ENCODE measurements around the gene YTHDC1.

Gene YTHDC1

GRCh38 chr4:68272380-68272779 is 77.5 kb downstream of the YTHDC1 start:
- Histone ChIP-seq H4K20me1 (ENCODE audit: insufficient read depth, low read length) (no peaks in the 10 kb centered on the region), H3K79me2 (ENCODE audit: low read length) (no peaks in the 10 kb centered on the region), H3K4me1 (ENCODE audit: low read length) (peaks cover 3% of the 10 kb centered on the region; the same call in 1 of the 2 replicates), H3K9ac (ENCODE audit: low read length) (no peak overlapping the region), H3K4me3 (ENCODE audit: low read length) (peak overlapping the region; percentile 34), H3K9me2 (replicated peaks; ENCODE audit: insufficient read depth, low read length) (no peaks in the 10 kb centered on the region), H3K36me3 (replicated peaks; ENCODE audit: insufficient read depth, low read length) (no peaks in the 10 kb centered on the region), H3K9me3 (replicated peaks; ENCODE audit: insufficient read depth, low read length) (no peaks in the 10 kb centered on the region), H2AFZ (ENCODE audit: low read length) (peak overlapping the region; percentile 54; the same call in 1 of the 2 replicates), H3K27ac (ENCODE audit: low read length) (no peak overlapping the region), H3K4me2 (ENCODE audit: low read depth, low read length) (peak overlapping the region; percentile 36; the same call in 1 of the 2 replicates), H3K27me3 (replicated peaks; ENCODE audit: insufficient read depth, low read length) (no peaks in the 10 kb centered on the region), H3F3A (ENCODE audit: insufficient read depth, low read length) (no peaks in the 10 kb centered on the region)
- no peak for DNase-seq
- TF ChIP-seq EZH2 (optimal IDR thresholded peaks at IDR 0.05; ENCODE audit: low read depth, low read length), result no peak
- TF ChIP-seq EZH2phosphoT487 (IDR thresholded peaks at IDR 0.05; ENCODE audit: low read length), result no peak
- TF ChIP-seq CTCF (IDR thresholded peaks at IDR 0.05; ENCODE audit: low read length), result no peak

- no peaks in the 10 kb centered on the region for H3K79me2 ChIP-seq (ENCODE audit: low read length)
- H3K9me3 ChIP-seq (replicated peaks; ENCODE audit: insufficient read depth, low read length), result no peaks in the 10 kb centered on the region
- TF ChIP-seq CTCF (IDR thresholded peaks at IDR 0.05; ENCODE audit: low read length) (peak; percentile 67), EZH2 (optimal IDR thresholded peaks at IDR 0.05; ENCODE audit: low read depth, low read length) (no peak), EZH2phosphoT487 (IDR thresholded peaks at IDR 0.05; ENCODE audit: low read length) (no peak)
- peaks cover 3% of the 10 kb centered on the region; the same call in 1 of the 2 replicates for H3K4me1 ChIP-seq (ENCODE audit: low read length)
- peak overlapping the region; percentile 36; the same call in 1 of the 2 replicates for H3K4me2 ChIP-seq (ENCODE audit: low read depth, low read length)
- H3F3A ChIP-seq (ENCODE audit: insufficient read depth, low read length), result no peaks in the 10 kb centered on the region
- no peaks in the 10 kb centered on the region for H3K27me3 ChIP-seq (replicated peaks; ENCODE audit: insufficient read depth, low read length)
- DNase-seq, result peak; percentile 55
- no peaks in the 10 kb centered on the region for H3K9me2 ChIP-seq (replicated peaks; ENCODE audit: insufficient read depth, low read length)
- H3K9ac ChIP-seq (ENCODE audit: low read length), result no peak overlapping the region
- H3K27ac ChIP-seq (ENCODE audit: low read length), result no peak overlapping the region
- H3K36me3 ChIP-seq (replicated peaks; ENCODE audit: insufficient read depth, low read length), result no peaks in the 10 kb centered on the region
- peak overlapping the region; percentile 34 for H3K4me3 ChIP-seq (ENCODE audit: low read length)
- H4K20me1 ChIP-seq (ENCODE audit: insufficient read depth, low read length), result no peaks in the 10 kb centered on the region
- H2AFZ ChIP-seq (ENCODE audit: low read length), result peak overlapping the region; percentile 54; the same call in 1 of the 2 replicates
Measured at GRCh38 chr4:68271851-68272357, 78.0 kb downstream of the YTHDC1 start.

GRCh38 chr4:68267433-68267944 is 82.4 kb downstream of the YTHDC1 start:
- Histone ChIP-seq H3K79me2 (ENCODE audit: low read length) (no peaks in the 10 kb centered on the region), H3F3A (ENCODE audit: insufficient read depth, low read length) (no peaks in the 10 kb centered on the region), H3K9me2 (replicated peaks; ENCODE audit: insufficient read depth, low read length) (no peaks in the 10 kb centered on the region), H3K27ac (ENCODE audit: low read length) (no peak overlapping the region), H3K4me2 (ENCODE audit: low read depth, low read length) (no peak overlapping the region), H3K9me3 (replicated peaks; ENCODE audit: insufficient read depth, low read length) (no peaks in the 10 kb centered on the region), H3K4me1 (ENCODE audit: low read length) (peaks cover 2% of the 10 kb centered on the region; the same call in 1 of the 2 replicates), H3K27me3 (replicated peaks; ENCODE audit: insufficient read depth, low read length) (no peaks in the 10 kb centered on the region), H2AFZ (ENCODE audit: low read length) (no peak overlapping the region), H3K36me3 (replicated peaks; ENCODE audit: insufficient read depth, low read length) (no peaks in the 10 kb centered on the region), H4K20me1 (ENCODE audit: insufficient read depth, low read length) (no peaks in the 10 kb centered on the region), H3K4me3 (ENCODE audit: low read length) (no peak overlapping the region), H3K9ac (ENCODE audit: low read length) (no peak overlapping the region)
- no peak for DNase-seq
- TF ChIP-seq CTCF (IDR thresholded peaks at IDR 0.05; ENCODE audit: low read length), result no peak
- no peak for TF ChIP-seq EZH2 (optimal IDR thresholded peaks at IDR 0.05; ENCODE audit: low read depth, low read length)
- no peak for TF ChIP-seq EZH2phosphoT487 (IDR thresholded peaks at IDR 0.05; ENCODE audit: low read length)

All from MM.1S (cell line).